Breast epithelium (tissue), 4 donors: ENCODE measurements around the gene LINGO3. TPM values are rescaled to one million over a fixed set of nuclear protein-coding genes. Genes with fewer than 3 reads are reported as not detected.

Source experiments
- DNase-seq, 2 donors: peaks; one replicate each; pipeline ENCODE4 v3.0.0-alpha.2; 2019; ENCODE audit warnings: low spot score in 2 of 2
- H3K27ac ChIP-seq, 2 donors: fragments of 200-600 bp; sonication (generic) in 1 of 2; one replicate each; pipeline ENCODE4 v1.5.1; 2016 to 2019; ENCODE audit warnings: mild to moderate bottlenecking in 1 of 2
- H3K27me3 ChIP-seq, 2 donors: fragments of 200-600 bp; sonication (generic) in 1 of 2; one replicate each; pipeline versions ENCODE4 v1.5.1 to v1.6.0; 2017 to 2019; ENCODE audit warnings: control low read depth in 1 of 2, mild to moderate bottlenecking in 1 of 2
- H3K36me3 ChIP-seq: fragments of 200-600 bp; one replicate; pipeline ENCODE4 v1.5.1; 2019
- H3K4me1 ChIP-seq, 2 donors: fragments of 200-600 bp; sonication (generic); one replicate each; pipeline ENCODE4 v1.5.1; 2016 to 2019; ENCODE audit warnings: control low read depth in 1 of 2
- H3K4me3 ChIP-seq, 3 donors: fragments of 200-600 bp; sonication (generic); 1 replicate in 2 of 3; 2 replicates in 1 of 3; pipeline ENCODE4 v1.5.1; 2016 to 2019; ENCODE audit warnings: mild to moderate bottlenecking in 3 of 3, moderate library complexity in 2 of 3
- H3K9me3 ChIP-seq, 2 donors: fragments of 200-600 bp; sonication (generic) in 1 of 2; one replicate each; pipeline ENCODE4 v1.5.1; 2016 to 2019; ENCODE audit warnings: control low read depth in 1 of 2
- POLR2A ChIP-seq: fragments of 450-650 bp; IDR thresholded peaks from one replicate; pipeline ENCODE4 v1.6.1; 2016; ENCODE audit warnings: antibody characterized with exemption, mild to moderate bottlenecking, moderate library complexity
- POLR2AphosphoS5 ChIP-seq, 3 donors: sonication (generic); formaldehyde crosslinking; IDR thresholded peaks; one replicate each; pipeline ENCODE4 v1.6.1; 2017; ENCODE audit warnings: antibody characterized with exemption in 3 of 3
- intact Hi-C: fragments of 100-400 bp; cut with DNase I; formaldehyde crosslinking; loops from one replicate; pipeline ENCODE4 v1.15.1; 2023; ENCODE audit warnings: low total_unique reads
- total RNA-seq, 3 donors: library from RNA; depleted of rRNA; stranded (reverse); fragments of >200 nt; gene quantifications; one replicate each; pipeline ENCODE4 v1.1.0, GENCODE V29; 2016
- TF ChIP-seq, protein P1 (sequence below), 3 donors: fragments of 450-650 bp; IDR thresholded peaks; one replicate each; pipeline ENCODE4 v1.5.1; 2016 to 2017; ENCODE audit warnings: antibody characterized with exemption in 3 of 3, mild to moderate bottlenecking in 3 of 3, moderate library complexity in 3 of 3

LINGO3 gene
- total RNA-seq, 3 donors from 2014 or later, result 0.16 to 0.33 TPM; not detected in 1

DNA sequence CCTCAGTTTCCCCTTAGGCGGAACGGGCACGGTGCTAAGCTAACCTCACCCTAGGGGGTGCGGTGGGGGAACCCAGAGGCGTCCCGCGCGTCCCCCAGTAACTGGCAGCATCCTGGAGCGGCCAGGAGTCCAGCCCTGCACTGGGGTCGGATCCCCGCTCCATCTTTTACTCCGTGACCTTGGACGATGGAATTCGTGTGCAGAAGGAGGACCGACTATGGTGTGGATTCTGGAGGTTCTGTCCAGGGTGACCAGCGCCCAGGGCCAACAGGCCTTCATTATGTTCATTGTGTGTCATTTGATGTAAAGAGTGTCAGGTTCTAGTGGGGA lies 21.2 kb upstream of the LINGO3 start:
- TF ChIP-seq POLR2AphosphoS5 (IDR thresholded peaks at IDR 0.05) (no peak), POLR2A (no peak)
- TF ChIP-seq, protein P1, sequence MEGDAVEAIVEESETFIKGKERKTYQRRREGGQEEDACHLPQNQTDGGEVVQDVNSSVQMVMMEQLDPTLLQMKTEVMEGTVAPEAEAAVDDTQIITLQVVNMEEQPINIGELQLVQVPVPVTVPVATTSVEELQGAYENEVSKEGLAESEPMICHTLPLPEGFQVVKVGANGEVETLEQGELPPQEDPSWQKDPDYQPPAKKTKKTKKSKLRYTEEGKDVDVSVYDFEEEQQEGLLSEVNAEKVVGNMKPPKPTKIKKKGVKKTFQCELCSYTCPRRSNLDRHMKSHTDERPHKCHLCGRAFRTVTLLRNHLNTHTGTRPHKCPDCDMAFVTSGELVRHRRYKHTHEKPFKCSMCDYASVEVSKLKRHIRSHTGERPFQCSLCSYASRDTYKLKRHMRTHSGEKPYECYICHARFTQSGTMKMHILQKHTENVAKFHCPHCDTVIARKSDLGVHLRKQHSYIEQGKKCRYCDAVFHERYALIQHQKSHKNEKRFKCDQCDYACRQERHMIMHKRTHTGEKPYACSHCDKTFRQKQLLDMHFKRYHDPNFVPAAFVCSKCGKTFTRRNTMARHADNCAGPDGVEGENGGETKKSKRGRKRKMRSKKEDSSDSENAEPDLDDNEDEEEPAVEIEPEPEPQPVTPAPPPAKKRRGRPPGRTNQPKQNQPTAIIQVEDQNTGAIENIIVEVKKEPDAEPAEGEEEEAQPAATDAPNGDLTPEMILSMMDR (IDR thresholded peaks at IDR 0.05), result no peak
- H3K4me3 ChIP-seq, result peak overlapping the region; percentile 96 to 97 (median 97)
- H3K27ac ChIP-seq, result peak overlapping the region in 1 of 2 donors; percentile 87
- no peaks in the 10 kb centered on the region for H3K9me3 ChIP-seq
- no peaks in the 10 kb centered on the region for H3K27me3 ChIP-seq
- H3K4me1 ChIP-seq, result peaks cover 12 to 15% of the 10 kb centered on the region in 2 donors
- intact Hi-C loops, result no loop called here
- H3K36me3 ChIP-seq, result no peaks in the 10 kb centered on the region
- DNase-seq, result no peak

GRCh38 chr19:2328401-2329148 lies 20.6 kb upstream of the LINGO3 start, which contains the start of the genes LSM7 and SPPL2B:
LSM7 (minus strand) TSS chr19:2328586; CDS start chr19:2328566, 20 bp downstream.
SPPL2B (plus strand) TSS chr19:2328684; CDS start chr19:2328710, 26 bp downstream.
- Histone ChIP-seq H3K36me3 (no peaks in the 10 kb centered on the region), H3K27ac (peak within 1 kb of the TSS; percentile 87 to 91), H3K4me1 (peaks cover 12 to 15% of the 10 kb centered on the region in 2 donors), H3K4me3 (peak within 1 kb of the TSS; percentile 96 to 97 (median 97)), H3K27me3 (no peaks in the 10 kb centered on the region), H3K9me3 (no peaks in the 10 kb centered on the region)
- TF ChIP-seq POLR2A (peak; percentile 39), POLR2AphosphoS5 (IDR thresholded peaks at IDR 0.05) (peak; percentile 75 to 86 (median 81))
- TF ChIP-seq, protein P1 (IDR thresholded peaks at IDR 0.05), result no peak
- DNase-seq, result peak; percentile 87 to 89
- intact Hi-C loops, result no loop called here

DNA sequence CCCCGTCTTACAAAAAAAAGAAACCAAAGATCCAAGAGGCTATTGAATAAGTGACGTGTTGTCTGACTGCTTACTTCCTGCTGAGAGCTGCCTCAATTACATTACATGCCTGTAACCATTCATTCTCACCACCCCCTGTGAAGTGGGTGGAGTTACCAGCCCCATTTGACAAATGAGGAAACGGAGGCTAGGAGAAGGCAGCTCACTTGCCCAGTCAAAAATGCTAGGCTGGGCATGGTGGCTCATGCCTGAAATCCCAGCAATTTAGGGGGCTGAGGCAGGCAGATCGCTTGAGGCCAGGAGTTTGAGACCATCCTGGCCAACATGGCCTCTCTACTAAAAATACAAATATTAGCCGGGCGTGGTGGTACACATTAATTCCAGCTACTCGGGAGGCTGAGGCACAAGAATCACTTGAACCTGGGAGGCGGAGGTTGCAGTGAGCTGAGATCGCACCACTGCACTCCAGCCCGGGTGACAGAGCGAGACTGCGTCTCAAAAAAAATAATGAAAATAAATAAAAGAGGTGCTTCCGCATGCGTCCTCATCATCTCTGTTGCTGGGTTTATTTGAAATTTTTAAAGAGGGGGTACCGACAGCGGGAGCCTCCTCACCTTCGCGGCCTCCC lies 19.9 kb upstream of the LINGO3 start:
- H3K4me1 ChIP-seq, result peaks cover 12 to 15% of the 10 kb centered on the region in 2 donors
- TF ChIP-seq POLR2AphosphoS5 (IDR thresholded peaks at IDR 0.05) (no peak), POLR2A (no peak)
- TF ChIP-seq, protein P1 (IDR thresholded peaks at IDR 0.05), result no peak
- H3K36me3 ChIP-seq, result no peaks in the 10 kb centered on the region
- peak overlapping the region; percentile 96 to 97 (median 97) for H3K4me3 ChIP-seq
- H3K27ac ChIP-seq, result peak overlapping the region; percentile 87 to 91
- H3K27me3 ChIP-seq, result no peaks in the 10 kb centered on the region
- H3K9me3 ChIP-seq, result no peaks in the 10 kb centered on the region
- intact Hi-C loops, result no loop called here
- no peak for DNase-seq

- TF ChIP-seq POLR2AphosphoS5 (IDR thresholded peaks at IDR 0.05) (no peak), POLR2A (no peak)
- TF ChIP-seq, protein P1 (IDR thresholded peaks at IDR 0.05), result no peak
- Histone ChIP-seq H3K9me3 (no peaks in the 10 kb centered on the region), H3K27ac (no peak overlapping the region), H3K36me3 (no peaks in the 10 kb centered on the region), H3K4me1 (peaks cover 7 to 9% of the 10 kb centered on the region in 2 donors), H3K27me3 (no peaks in the 10 kb centered on the region), H3K4me3 (peak overlapping the region in 1 of 3 donors; percentile 97)
- intact Hi-C loops, result no loop called here
- DNase-seq, result no peak
Observed at GRCh38 chr19:2326699-2327360, 18.9 kb upstream of the LINGO3 start.
